Muscle layer of duodenum (tissue), 2 donors: ENCODE data around the gene USB1.

ENCODE experiments used
- H3K27ac ChIP-seq: one replicate; pipeline ENCODE4 v1.7.0; 2013; ENCODE audit warnings: mild to moderate bottlenecking, low read length
- H3K27me3 ChIP-seq: one replicate; pipeline ENCODE4 v1.7.0; 2013; ENCODE audit warnings: low read depth, mild to moderate bottlenecking, control low read depth, low read length
- H3K36me3 ChIP-seq, 2 donors: one replicate each; pipeline ENCODE4 v1.7.0; 2013; ENCODE audit warnings: low read length in 2 of 2, control low read depth in 1 of 2, mild to moderate bottlenecking in 1 of 2; ENCODE audit not compliant: insufficient read depth in 2 of 2, control insufficient read depth in 1 of 2
- H3K4me1 ChIP-seq, 2 donors: one replicate each; pipeline ENCODE4 v1.7.0; 2013; ENCODE audit warnings: low read length in 2 of 2, mild to moderate bottlenecking in 2 of 2, control low read depth in 1 of 2, moderate library complexity in 1 of 2; ENCODE audit not compliant: insufficient read depth in 2 of 2, control insufficient read depth in 1 of 2
- H3K4me3 ChIP-seq, 2 donors: one replicate each; pipeline ENCODE4 v1.7.0; 2013; ENCODE audit warnings: low read length in 2 of 2, low read depth in 1 of 2, mild to moderate bottlenecking in 1 of 2
- H3K9me3 ChIP-seq, 2 donors: one replicate each; pipeline ENCODE4 v1.7.0; 2013; ENCODE audit warnings: low read length in 2 of 2, control low read depth in 1 of 2, mild to moderate bottlenecking in 1 of 2; ENCODE audit not compliant: control insufficient read depth in 1 of 2
- donor health status: healthy.

USB1 gene

DNA sequence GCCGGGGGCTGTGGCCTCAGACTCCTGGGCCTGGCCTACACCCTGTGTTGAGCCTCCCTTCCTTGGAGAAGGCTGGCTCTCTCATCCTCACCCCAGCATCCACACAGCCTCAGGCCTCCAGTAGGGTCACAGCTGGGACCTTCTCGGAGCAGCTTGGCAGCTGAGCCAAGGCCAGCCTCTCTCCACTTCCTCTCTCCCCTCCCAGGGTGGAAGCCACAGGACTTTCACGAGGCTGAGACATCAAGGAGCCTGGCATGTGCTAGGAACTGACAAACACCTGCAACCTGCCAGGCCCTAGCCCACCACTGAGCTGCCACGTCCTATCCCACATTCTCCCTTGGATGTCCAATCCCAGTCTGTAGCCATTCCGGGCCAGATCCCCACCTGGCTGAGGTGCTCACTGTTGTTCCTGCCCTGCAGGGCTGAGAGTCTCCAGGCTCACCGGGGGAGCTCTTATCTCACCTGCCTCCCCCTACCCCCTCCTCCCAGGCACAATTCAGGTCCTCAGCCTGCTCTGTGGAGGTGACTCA, 27.4 kb downstream of the USB1 start:
- Histone ChIP-seq H3K36me3 (no peaks in the 10 kb centered on the region), H3K27me3 (no peaks in the 10 kb centered on the region), H3K4me3 (no peak overlapping the region), H3K27ac (no peak overlapping the region), H3K4me1 (peaks cover 5 to 41% of the 10 kb centered on the region in 2 donors), H3K9me3 (no peaks in the 10 kb centered on the region)

DNA sequence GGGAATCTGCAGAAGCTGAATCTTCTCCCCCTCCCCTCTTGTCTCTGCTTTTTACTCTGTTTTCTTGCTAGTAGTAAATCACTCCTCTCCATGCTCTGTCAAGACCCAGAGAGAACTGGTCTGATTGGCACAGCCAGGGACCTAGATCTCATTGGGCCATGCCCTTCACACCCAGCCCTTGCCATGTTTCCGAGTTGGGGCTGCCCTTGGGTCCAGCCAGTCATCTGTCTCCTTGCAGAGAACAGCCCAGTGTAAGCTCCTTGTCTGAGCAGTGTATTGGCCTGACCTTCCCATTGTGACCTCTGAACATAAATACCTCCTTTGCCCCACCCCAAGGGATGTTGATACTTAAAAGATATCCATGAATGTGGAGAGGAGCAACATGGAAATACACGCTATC, 28.2 kb downstream of the USB1 start:
- Histone ChIP-seq H3K27me3 (no peaks in the 10 kb centered on the region), H3K27ac (no peak overlapping the region), H3K36me3 (no peaks in the 10 kb centered on the region), H3K9me3 (no peaks in the 10 kb centered on the region), H3K4me1 (peaks cover 5 to 40% of the 10 kb centered on the region in 2 donors), H3K4me3 (no peak overlapping the region)

DNA sequence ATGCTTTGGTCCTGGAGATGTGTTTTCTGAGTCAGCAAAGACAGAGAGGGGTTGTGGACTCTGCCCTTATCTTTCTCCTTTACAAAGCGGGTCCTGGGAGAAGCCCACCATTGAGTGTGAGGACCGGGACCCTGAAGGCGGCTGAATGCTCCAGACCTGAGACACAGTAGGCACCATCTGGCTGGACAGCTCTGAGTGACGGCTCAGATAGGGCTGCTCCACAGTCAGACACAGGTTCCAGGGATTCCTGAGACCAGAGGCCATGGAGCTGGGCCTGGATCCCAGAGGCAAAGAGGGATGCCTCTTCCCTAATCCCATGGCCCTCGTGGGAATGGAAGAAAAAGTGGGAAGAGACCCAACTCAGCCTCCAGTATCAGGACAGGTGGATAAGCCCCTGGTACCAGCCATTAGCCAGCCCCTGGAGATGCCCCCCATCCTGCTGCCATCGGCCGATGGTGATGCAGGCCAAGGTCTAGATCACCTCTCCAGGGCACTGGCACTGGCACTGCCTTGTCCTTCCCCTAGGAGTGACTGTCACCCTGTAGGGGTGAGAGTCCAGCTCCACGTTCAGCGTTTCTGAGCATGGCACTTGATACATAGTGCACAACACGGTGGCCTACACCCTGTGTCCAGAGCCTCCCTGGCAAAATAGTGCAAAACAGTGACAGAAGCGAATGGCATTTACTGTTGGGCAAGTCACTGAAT, 29.1 kb downstream of the USB1 start:
- no peaks in the 10 kb centered on the region for H3K36me3 ChIP-seq
- H3K27me3 ChIP-seq, result no peaks in the 10 kb centered on the region
- no peaks in the 10 kb centered on the region for H3K9me3 ChIP-seq
- H3K27ac ChIP-seq, result no peak overlapping the region
- peaks cover 5 to 32% of the 10 kb centered on the region in 2 donors for H3K4me1 ChIP-seq
- H3K4me3 ChIP-seq, result no peak overlapping the region

DNA sequence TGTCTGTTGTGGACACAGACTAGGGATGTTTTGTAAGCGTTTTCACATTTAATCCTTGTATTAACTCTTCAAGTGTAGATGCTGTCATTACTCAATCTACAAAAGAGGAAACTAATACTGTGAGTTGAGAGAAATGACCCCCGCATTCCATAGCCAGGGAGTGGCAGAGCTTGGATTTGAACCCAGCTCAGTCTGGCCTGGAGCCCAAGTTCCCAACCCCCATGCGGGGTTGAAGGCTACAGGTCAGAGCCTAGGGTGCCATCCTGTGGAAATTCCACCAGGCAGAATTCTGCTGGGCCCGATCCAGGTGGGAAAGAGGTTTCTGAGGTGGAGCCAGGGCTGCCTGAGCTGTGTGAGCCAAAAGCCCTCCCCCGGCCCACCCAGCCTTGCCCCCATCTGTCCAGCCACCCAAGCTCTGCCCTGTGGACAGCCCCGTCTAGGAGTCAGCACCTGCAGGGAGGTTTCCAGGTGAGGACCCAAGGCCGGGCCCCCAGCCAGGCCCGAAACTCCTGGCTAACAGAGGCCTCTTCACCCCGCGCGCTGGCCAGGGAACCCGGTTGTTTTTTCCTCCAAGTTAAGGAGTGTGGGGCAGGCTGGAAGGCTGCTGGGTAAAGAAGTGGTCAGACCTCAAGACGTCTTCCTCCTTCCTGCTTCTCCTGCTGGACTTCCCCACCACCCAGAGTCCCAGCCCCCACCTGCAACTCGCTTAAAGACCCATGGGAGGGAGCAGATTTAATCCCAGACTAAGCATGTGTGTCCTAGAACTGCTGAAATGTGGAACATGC, 30.0 kb downstream of the USB1 start:
- Histone ChIP-seq H3K9me3 (no peaks in the 10 kb centered on the region), H3K4me1 (peaks cover 5 to 26% of the 10 kb centered on the region in 2 donors), H3K27me3 (no peaks in the 10 kb centered on the region), H3K4me3 (no peak overlapping the region), H3K36me3 (no peaks in the 10 kb centered on the region), H3K27ac (no peak overlapping the region)

DNA sequence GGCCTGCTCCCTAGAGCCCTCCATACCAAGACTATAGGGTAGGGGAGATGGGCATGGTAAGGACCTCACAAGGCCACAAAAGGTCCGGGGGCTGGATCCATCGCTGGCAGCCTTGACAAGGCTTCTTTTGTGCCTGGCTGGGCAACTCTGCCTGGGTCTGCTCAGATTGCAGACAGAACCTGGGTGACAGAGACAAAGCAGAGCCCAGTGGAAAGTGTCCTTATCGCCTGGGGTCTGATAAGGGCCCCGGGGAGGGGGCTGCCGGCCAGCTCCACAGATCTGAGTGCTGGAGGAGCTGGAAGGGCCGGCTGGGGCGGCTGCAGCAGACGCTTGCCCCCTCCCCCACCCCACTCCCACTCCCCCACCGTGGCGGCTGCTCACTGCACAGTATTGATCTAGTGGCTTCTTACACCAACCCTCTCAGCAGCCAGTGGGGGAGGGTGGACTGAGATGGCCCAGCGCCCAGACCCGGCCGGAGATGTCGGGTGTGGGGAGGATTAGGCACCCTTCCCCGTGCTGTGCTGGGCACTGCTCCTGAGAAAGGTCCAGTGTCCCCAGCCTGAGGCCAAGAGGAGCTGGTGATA, 31.6 kb downstream of the USB1 start:
- Histone ChIP-seq H3K4me3 (no peak overlapping the region), H3K27me3 (no peaks in the 10 kb centered on the region), H3K36me3 (peaks cover 0 to 3% of the 10 kb centered on the region in 2 donors), H3K4me1 (peaks cover 5 to 12% of the 10 kb centered on the region in 2 donors), H3K9me3 (no peaks in the 10 kb centered on the region), H3K27ac (no peak overlapping the region)

DNA sequence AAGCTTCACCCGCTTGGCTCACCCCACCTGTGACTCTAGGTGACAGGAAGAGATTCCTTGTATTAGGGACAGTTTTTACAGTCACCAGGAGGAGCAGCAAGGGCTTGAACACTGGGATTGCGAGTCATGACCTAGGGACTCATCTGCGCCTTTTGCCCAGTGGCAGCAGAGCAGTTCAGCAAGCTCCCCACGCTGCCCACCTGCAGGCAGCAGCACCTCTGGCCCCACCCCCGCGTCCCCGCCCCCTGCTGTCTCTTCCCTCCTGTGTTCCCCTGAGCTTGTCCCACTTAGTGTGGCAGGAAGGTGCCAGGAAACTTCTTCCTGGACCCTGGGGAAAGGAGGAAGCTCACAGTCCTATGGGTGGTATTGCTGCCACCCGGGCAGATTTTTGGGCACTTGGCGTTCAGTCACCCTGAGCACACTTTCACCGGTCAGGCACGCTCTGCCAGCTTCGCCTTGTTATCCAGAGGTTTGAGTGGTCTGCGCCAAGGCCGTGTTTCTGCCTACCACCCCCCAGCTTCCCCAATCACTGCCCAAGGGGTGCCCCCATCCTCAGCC, 33.0 kb downstream of the USB1 start:
- no peak overlapping the region for H3K27ac ChIP-seq
- H3K4me3 ChIP-seq, result no peak overlapping the region
- H3K27me3 ChIP-seq, result no peaks in the 10 kb centered on the region
- H3K4me1 ChIP-seq, result peaks cover 5 to 9% of the 10 kb centered on the region in 2 donors
- peaks cover 0 to 7% of the 10 kb centered on the region in 2 donors for H3K36me3 ChIP-seq
- H3K9me3 ChIP-seq, result no peaks in the 10 kb centered on the region

DNA sequence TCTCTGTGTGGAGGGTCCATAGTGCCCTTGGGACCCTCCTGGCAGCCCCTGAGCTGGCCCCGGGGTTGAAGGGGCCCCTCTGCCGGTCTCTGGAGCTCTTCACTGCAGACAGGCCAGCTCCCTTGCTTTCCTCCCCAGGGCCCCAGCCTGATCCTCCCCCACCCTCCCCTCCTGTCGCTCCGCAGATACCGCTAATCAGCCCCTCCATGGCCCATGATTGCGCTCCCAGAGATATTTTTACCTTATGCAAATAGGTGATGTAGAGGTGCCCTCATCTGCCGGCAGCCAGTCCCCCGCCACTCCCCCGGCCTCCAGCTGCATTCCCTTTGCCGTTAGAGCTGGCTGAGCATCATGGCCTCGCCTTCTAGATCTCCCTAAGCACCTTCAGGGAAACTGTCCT, 33.6 kb downstream of the USB1 start:
- Histone ChIP-seq H3K36me3 (peaks cover 0 to 12% of the 10 kb centered on the region in 2 donors), H3K27me3 (no peaks in the 10 kb centered on the region), H3K4me1 (peaks cover 5 to 9% of the 10 kb centered on the region in 2 donors), H3K4me3 (no peak overlapping the region), H3K27ac (no peak overlapping the region), H3K9me3 (no peaks in the 10 kb centered on the region)

DNA sequence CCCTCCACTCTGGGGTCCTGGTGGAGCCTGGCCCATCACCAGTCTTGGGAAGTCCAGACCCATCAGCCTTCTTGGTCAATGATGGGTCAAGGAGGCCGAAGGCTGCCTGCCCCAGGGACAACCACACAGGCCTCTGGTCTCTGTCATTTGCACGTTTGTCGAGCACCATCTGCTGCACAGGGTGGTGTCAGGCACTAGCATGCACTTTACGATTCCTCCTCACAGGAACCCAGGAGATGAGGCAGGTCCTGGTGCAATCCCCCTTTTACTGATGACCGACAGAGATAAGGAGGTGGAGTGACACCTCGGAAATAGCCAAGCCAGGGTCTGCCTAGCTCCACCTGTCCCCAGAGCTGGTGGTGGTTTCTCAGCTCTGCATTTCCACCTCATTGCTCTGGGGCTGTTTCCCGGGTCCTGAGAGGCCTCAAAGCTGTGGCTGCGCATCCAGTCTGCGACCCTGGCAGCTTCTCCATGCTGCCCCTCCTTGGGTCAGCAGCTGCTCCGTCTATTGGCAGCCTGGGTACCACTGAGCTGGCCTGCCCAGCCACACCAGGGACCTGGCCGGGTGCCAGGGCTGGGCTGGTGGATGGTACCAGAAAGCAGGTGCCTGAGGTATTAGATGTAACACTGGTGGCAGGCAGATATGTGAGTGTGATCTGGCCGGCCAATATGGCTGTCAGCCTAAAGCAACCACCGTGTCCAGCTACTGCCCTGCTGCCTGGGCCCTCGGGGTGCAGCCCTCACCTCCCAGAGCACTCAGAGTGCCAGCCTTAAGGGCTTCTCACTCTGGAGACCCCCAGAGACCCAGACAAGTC, 34.4 kb downstream of the USB1 start:
- Histone ChIP-seq H3K36me3 (peaks cover 0 to 20% of the 10 kb centered on the region in 2 donors), H3K4me3 (no peak overlapping the region), H3K27ac (no peak overlapping the region), H3K27me3 (no peaks in the 10 kb centered on the region), H3K9me3 (no peaks in the 10 kb centered on the region), H3K4me1 (peaks cover 5 to 9% of the 10 kb centered on the region in 2 donors)

DNA sequence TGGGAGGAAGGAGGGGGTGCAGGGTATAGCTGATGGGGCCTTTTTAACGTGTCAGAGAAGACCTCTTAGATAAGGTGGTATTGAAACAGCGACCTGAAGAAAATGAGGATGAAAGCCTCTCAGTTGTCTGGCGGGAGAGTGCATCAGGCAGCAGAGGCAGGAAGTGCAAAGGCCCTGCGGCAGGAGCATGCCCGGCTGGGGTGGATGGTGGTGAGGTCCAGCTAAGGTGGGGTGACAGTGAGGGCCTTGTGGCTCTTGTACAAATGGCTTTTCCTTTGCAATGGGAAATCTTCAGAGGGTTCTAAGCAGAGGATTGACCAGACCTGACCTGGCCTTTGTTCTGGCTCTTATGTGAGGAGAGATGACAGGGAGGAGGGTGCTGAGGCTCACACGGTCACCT, 35.7 kb downstream of the USB1 start:
- peaks cover 0 to 30% of the 10 kb centered on the region in 2 donors for H3K36me3 ChIP-seq
- no peaks in the 10 kb centered on the region for H3K27me3 ChIP-seq
- peaks cover 5 to 9% of the 10 kb centered on the region in 2 donors for H3K4me1 ChIP-seq
- H3K4me3 ChIP-seq, result no peak overlapping the region
- H3K27ac ChIP-seq, result no peak overlapping the region
- no peaks in the 10 kb centered on the region for H3K9me3 ChIP-seq

DNA sequence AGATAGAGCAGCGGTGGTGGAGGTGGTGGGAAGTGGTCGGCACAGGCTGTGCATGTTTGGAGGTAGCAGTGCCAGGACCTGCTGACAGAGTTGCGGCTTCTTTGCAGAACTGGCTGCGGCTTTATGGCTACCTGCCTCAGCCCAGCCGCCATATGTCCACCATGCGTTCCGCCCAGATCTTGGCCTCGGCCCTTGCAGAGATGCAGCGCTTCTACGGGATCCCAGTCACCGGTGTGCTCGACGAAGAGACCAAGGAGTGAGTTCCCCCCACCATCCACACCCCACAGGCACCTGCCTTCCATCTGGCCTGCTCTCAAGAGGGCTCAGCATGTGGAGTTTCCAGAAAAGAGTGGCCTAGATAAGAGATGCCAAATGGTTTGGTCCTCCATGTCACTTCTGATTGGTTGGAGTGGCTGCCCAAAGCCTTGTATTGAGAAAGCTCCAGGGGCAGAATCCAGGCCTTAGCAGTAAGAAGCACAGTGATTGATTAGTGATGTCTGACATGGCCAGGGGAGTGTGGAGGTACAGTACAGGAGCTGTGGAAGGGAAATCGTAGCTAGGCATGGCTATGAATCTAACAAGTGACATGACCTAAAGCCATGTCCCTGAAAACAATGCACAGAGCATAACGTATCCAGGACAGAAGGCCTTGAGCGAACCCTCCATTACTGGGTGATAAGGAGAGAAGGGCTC, 36.3 kb downstream of the USB1 start:
- Histone ChIP-seq H3K4me1 (peaks cover 0 to 9% of the 10 kb centered on the region in 2 donors), H3K27me3 (no peaks in the 10 kb centered on the region), H3K27ac (no peak overlapping the region), H3K36me3 (peaks cover 0 to 32% of the 10 kb centered on the region in 2 donors), H3K9me3 (no peaks in the 10 kb centered on the region), H3K4me3 (no peak overlapping the region)
